ENCODE results near the gene UCK2. TPM values are rescaled to one million over a fixed set of nuclear protein-coding genes. Genes with fewer than 3 reads are reported as not detected.

UCK2 gene
- polyA plus RNA-seq, 5 donors, result 18.6 to 22.8 (median 19.4) TPM

DNA sequence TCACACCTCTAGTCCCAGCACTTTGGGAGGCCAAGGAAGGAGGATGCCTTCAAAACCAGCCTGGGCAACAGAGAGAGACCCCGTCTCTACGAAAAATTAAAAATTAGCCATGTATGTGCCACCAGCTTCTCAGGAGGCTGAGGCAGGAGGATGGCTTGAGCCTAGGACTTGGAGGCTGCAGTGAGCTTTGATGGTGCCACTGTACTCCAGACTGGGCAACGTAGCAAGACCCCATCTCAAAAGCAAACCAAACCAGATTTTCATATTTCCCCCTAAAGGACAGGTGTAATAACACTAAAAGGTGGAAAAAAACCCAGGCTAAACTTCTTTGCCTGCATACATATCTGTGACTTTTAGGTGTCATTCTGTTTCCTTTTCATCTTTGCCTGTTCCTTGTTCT lies 3.7 kb downstream of the UCK2 start:
- no peak for DNase-seq

DNA sequence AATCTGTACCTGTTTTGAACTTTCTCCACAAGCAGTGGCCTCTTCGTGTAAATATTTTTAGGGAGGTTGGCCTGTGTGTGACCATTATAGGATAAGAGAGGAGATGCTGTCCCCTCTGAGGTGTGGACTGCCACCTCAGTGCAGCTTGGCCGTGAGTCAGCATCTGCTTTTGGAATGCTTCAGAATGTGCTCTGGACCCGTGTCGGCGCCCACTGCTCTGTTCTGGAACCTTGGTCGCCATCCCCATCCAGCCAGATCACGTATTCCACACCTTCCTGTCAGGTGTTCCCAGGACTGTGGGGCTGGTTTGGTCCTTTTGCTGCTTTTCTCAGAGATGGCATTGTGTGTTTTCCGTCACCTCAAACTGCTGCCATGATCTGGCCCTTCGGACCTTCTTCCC lies 5.5 kb downstream of the UCK2 start:
- DNase-seq, result no peak

DNA sequence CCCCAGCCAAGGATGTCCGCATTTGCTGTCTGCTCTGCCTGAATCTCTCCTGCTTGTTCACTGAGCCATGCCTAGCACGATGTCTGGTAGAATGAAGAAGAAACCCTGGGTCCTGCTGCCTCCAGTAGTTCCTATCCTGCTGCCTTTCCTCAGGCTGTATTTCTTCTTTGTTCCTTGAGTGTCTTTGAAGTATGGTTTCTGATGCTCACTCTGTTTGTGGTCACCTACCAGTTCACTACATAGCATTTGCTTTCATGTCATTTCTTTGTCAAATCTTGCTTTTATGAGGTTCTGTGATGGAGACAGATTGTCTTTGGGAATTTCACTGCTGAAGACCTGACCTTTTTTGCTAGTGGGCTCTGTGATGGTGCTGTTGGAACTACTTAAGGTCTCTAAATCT lies 5.9 kb downstream of the UCK2 start:
- no peak for DNase-seq

DNA sequence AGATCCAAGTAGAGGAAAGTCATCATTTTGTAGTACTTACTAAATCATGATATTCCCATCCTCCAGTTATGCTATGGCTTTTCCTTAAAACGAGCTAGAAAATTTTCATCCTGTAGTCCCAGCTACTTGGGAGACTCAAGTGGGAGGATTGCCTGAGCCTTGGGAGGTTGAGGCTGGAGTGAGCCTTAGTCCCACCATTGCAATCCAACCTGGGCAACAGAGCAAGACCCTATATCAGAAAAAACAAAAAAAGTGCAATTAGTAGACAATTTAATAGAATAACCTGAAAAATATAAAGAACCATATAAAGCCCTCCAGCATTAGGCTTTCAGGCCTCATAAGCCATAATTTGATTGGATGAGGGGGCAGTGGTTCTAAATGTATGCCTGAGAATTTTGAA lies 6.8 kb downstream of the UCK2 start:
- DNase-seq, result no peak

DNA sequence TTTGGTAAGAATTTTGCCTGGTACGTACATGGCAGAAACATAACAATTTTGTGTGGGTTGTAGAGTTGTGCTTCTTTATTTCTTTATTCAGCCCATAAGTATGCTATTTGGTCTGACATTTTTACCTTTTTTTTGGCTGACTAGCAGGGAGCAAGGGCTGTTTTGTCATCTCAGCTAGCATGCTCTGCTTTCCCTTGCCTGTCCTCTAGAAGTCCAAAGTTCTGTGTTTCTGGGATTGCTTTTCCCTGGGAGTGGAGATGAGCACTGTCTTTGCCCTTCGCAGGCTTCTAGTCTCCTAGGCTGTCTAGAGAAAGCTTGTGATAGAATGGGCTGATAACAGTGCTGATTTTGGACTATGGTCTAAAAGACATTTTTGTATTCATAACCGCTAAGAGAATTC lies 7.5 kb downstream of the UCK2 start:
- no peak for DNase-seq

DNA sequence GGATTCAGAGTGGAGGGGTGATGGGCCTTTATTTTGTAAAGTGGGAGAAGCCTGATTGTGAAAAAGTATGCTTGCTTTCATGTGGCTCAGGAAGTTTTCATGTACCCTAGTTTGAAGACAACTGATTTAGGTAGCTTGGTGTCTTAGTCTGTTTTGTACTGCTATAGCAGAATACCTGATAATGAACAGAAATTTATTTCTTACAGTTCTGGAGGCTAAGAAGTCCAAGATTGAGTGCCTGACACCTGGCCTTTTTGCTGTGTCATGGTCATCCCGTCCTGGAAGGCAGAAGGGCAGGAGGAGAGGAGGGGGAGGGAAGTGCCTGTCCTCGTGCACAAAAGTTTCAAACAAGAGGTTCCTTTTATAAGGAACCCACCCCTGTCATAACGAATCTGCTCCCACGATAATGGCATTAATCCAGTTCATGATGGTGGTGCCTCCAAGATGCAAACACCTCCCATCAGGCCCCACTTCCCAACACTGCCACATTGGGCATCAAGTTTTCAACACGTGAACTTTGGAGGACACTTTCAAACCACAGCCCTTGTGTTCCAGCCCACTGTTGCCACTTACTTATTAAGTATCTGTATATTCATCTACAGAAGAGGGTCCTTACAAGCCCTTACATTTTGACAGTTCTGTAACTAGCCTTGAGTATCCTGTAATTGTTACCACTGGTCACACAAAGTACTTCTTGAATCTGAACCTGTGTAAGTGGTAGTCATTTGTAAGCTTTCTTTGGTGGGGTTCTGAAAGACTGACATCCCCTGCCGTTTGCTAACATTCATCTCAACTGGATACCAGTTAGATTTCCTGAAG lies 9.5 kb downstream of the UCK2 start:
- DNase-seq, result no peak

DNA sequence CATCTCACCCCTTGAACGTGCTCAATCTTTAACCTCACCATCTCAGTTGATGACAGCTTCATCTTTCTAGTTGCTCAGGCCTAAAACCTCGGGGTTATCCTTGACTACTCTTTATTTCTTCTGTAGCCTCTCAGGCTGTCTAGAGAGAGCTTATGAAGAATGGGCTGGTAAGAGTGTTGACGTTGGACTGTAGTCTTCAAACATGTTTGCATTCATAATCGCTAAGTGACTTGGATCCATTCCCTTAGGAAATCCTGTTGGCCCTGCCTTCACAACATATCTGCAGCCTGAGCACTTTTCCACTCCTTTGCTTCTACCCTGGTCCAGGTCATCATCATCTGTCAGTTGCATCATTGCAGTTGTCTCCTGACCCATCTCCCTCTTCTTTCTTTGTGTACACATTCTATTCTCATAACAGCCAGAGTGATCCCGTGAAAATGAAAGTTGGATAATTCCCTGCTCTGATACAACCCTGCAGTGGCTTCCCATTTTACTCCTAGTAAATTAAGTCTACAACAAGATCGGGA lies 10.5 kb downstream of the UCK2 start:
- no peak for DNase-seq

DNA sequence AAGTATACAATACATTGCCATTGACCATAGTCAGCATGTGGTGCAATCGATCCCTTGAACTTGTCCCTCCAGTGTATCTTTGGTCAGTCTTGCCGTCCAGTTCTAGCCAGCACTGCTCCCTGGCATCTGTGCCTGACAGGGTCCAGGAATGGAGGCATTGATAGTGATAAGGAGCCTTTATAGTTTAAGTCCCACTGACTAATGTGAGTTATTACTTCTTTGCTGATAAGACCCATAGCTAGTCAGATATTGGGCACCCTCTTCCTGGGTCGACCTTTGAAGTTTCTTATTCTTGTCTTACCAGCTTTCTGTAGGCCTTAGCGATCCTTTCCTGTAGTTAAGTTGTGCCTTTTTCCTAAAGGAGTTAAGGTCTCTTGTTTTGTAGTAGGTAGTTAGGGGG lies 13.0 kb downstream of the UCK2 start:
- DNase-seq, result no peak

DNA sequence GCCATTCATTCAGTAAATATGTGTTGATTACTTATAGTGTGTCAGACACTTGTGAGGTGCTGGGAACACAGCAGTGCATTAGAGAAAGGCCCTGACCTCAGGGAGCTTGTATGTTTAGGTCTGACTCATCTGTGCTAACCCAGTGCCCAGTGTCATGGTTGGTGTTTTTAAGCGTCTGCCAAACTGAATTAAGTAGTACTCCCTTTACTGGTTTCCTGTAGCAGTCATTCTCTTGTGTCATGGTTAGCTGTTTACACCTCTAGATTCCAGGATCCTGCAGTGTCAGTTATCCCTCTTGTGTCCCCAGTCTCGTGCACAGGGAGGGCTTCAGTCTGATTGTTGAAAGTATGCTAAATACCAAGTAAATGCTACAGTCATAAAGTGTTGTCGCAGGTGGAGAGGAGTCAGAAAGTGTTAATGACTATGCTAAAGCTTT lies 14.2 kb downstream of the UCK2 start:
- DNase-seq, result no peak

DNA sequence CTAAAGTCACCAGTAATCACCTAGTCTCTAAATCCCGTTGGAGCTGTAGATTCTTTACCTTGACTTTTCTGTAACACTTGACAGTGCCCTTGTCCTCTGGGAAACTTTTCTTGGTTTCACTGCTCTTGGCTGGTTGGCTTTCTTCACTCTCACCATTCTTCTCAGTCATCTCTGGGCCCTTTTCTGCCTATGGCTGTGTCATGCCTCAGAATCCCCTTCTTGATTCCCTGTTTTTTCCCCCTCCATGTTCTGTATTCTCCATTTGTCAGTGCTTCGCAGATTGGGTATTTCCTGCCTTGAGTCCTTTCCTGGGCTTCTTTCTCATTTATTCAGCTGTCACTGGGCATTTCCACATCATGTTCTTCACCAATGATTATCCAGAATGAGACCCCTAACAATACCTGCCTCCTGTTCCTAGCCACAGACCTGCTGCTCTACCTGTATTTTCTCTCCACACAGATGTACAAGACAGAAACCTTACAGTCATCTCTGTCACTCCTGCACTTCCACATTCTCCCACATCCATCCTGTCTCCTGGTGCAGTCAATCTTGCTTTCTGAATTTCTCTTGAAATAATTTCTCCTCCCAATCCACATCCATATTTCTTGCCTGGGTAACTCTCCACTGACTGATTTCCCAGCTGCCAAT lies 14.7 kb downstream of the UCK2 start:
- no peak for DNase-seq

DNA sequence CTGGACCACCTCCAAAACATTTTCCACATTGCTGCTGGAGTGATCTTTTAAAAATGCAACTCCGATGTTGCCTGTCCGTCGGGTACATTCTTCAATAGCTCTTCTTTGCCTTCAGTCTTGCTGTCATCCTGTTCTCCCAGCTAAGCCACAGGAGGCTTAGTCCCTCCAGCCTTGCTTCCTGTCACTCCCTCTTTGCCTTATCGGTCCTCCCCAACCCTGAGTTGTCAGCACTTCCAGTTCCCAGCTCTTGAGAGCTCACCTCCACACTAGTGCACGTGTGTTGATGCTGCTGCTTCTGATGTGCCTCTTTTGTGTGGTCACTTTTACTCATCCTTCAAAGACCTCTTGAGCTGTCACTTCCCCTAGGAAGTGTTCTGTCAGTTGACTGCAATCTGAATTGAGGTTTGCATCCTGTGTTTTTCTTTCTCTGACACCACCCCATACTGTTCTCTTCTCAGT lies 15.3 kb downstream of the UCK2 start:
- DNase-seq, result no peak

DNA sequence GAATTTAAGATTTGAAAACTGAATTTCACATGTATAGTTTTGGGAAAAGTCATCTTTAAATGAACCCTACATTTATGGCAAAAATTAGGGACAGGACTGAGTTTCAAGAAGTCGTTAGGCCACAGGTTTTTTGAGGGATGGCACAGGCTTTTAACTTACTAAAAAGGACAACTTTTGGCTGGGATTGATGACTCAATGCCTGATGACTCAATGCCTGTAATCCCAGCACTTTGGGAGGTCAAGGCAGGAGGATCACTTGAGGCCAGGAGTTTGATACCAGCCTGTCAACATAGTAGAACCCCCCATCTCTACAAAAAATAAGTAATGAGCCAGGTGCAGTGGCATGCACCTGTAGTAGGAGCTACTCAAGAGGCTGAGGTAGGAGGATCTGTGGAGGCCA lies 15.9 kb downstream of the UCK2 start:
- DNase-seq, result no peak

DNA sequence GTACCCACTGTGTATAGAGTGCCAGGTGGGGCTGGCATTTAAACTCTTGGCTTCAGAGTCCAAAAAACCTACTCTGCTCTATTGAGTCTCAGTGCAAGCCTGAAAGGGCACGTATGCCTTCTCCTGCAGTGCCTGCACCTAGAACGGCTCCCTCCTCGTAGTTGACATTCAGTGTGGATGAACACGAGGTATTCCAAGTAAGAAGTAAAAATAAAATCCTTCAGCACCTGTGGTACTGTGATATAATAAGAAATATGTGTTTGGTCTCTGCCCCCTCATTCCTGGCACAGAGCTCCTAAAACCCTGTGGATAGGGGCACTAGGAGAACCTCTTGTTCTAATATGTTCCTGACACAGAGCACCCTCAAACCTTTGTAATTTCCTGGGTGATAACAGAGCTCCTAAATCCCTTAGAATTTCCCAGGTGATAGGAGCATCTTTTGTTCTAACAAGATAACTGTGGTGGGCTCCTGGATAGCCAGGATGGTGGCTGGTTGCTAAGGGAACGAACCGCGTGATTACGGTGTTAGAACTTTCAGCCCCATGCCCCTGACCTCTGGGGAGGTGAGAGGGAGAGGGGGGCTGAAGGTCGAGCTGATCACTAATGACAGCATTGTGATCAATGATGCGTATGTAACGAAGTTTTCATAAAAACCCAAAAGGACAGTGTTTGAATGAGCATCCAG lies 16.8 kb downstream of the UCK2 start:
- DNase-seq, result no peak

DNA sequence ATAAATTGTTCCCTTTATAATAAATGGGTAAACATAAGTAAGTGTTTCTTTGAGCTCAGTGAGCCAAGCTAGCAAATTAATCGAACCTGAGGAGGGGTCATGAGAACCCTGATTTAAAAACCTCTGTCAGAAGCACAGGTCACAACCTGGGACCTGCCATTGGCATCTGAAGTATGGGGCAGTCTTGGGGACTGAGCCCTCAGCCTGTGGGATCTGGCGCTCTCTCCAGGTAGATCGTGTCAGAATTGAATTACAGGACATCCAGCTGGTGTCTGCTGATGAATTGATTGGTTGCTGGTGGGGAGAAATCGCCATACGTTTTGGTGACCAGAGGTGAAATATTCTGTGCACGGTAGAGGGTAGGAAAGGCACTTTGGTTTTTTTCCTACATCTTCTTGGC lies 17.5 kb downstream of the UCK2 start:
- no peak for DNase-seq

DNA sequence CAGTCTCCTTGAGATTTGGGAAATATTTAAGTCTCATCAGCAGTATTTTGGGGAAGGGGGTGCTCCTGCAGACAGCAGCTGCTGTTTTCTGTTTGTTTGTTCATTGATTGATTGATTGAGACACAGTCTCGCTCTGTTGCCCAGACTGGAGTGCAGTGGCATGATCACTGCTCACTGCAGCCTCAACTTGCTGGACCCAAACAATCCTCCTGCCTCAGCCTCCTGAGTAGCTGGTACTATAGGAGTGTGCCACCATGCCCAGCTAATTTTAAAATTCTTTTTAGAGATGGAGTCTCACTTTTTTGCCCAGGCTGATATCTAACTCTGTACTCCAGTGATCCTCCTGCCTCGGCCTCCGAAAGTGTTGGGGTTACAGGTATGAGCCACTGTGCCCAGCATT lies 18.2 kb downstream of the UCK2 start:
- no peak for DNase-seq

DNA sequence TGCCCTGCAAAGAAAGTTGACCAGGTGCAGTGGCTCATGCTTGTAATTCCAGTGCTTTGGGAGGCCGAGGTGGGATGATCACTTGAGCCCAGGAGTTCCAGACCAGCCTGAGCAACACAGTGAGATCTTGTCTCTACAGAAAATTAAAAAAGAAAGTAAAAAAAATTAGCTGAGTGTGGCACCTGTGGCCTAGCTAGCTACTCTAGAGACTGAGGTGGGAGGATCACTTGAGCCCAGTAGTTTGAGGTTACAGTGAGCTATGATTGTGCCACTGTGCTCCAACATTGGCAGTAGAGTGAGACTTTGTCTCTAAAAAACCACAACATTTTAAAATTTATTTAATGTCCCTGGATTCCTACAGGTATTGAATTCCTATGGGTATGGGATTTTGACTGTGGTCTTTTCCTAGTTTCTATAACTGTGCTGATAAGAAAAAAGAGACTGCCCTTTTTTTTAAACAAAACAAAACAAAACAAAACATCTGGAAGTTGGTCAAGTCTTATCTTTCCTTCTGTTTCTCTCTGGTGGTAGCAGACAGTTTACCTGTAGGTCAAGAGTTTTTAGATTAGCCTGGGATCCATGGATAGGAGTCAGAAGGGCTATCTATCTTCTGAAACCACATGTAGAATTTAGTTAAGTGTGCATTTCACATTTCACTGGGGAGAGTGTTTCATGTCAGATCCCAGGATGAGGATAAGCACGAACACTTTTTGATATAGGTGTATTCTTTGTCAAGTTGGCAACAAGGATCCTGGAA lies 18.8 kb downstream of the UCK2 start:
- no peak for DNase-seq

DNA sequence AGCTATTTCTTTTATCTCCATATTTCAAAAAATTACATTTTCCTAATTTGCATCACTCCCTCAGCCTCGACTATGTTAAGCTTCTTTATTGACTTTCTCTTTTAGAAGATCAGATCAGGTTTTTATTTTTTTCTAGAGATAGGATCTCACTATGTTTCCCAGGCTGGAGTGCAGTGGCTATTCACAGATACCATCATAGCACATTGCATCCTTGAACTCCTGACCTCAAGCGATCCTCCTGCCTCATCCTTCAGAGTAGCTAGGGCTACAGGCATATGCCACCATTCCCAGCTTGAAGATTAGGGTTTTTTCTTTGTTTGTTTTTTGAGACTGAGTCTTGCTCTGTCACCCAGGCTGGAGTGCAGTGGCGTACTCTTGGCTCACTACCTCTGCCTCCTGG lies 20.1 kb downstream of the UCK2 start:
- no peak for DNase-seq

DNA sequence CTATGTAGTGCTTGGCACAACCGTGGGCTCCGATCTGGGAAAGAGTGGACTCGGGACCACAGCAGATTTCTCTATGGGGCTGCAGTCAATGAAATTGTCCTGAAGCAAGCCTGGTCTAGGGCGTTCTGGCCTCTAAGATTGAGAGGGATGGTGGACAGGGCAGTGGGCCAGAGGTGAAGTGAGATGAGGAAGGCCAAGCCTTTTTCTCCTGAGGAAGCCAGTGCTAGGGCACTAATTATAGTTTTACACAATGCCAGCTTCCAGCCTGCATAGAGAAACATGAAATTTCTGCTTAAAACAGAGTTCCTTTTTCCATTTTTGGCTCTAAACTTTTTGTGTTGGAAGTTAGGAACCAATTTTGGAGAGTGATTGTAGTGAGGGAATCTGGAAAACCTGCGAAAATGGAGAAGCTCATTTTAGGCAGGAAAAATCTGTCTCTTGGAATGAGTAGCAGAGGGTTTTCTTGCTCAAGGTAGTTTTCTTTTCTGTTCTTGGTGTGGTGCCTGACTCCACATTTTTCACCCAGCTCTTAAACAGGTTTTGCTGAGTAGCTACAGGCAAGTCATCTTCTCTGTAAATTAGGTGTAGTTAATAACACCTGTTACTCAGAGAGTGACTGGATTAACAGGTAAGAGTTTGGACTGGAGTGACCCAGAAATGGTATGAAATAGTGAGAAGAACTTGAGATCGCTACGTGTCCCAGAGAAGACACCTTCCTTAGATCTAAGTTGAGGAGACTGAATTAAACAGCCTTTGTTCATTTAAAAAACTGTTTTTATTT lies 22.1 kb downstream of the UCK2 start:
- DNase-seq, result no peak

DNA sequence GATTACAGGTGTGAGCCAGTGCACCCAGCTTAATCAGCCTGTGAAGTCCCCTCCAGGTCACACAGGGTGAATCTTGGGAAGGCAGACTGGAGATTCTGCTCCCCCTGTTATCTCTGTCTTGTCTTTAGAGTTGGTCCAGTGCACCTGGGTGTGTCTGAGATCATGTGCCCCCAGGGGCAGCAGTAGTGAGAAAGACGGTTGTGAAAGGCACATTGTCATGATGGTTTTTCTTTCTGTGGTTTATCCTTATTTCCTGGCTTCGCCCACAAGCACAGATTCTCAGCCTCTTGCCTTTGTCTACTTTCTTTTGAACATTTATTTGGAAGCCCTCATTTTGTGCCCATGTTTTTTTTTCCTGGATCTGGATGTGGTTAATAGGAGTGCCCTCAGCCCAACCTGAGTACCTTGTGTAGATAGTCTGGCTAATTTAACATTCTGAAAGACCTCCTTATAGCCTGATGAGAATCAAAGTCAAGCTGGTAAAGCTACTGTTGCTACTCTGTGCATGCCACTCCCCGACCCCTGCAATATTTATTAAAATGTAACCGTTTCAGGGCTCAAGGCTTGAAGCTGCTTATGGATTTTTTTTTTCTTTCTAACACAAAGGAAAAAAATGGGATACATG lies 23.7 kb downstream of the UCK2 start:
- DNase-seq, result no peak

DNA sequence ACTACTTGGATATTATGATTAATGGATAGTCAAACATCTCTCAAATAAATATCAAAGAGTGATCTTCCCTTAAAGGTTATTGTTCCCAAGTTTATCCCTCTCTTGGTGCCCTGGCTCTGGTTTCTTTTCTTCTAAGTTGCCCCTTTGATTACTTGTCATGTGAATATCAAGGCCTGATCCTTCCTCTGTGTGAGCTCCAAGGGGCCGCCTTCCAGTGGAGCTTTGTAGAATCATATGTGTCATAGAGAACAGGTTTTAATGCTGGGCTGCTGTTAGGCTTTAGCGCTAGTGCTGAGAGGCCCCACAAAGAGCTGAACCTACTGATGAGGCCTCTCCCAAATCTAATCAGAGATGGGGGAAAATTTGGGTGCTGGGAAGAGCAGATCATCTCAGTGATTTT lies 25.5 kb downstream of the UCK2 start:
- no peak for DNase-seq
